ENCODE measurements around the gene CFAP99. TPM values are rescaled to one million over a fixed set of nuclear protein-coding genes. Genes with fewer than 3 reads are reported as not detected.

Gene CFAP99
- total and polyA plus RNA-seq, 9 of the 15 experiments (the other 6 are each of a cell fraction or from before 2014, with no cell fraction given) = 0.07 to 0.18 (median 0.09) TPM; not detected in 6

- H3K27ac ChIP-seq (ENCODE audit: extremely low read depth, low read depth, low read length) = no peak overlapping the region
- FAIRE-seq (no peak), ATAC-seq (no peak), DNase-seq (ENCODE audit: extremely low read depth in 1 of 4, low spot score in 3 of 4) (no peak)
- H3K36me3 ChIP-seq (ENCODE audit: control insufficient read depth, insufficient read depth, low read length) = no peaks in the 10 kb centered on the region
- 73% methylated on average over 3 of the region's 3 CpGs for WGBS (ENCODE audit: insufficient coverage, low coverage, missing lambda C conversion rate)
- CTCF ChIA-PET (ENCODE audit: low intra/inter-chr PET ratio) = no interaction called here
- H2AFZ ChIP-seq (ENCODE audit: low read depth, low read length) = no peak overlapping the region
- H3K79me2 ChIP-seq (ENCODE audit: control insufficient read depth, insufficient read depth, low read length) = peaks cover 68% of the 10 kb centered on the region
- in situ Hi-C loops (cut with MboI) (no loop called here), intact Hi-C loops (cut with micrococcal nuclease) (no loop called here)
- POLR2A ChIA-PET = interaction anchor here (0.7 kb wide), 1 partner anchor 8 kb away, joined by 3 read pairs; no protein-coding TSS in a partner anchor
- no peaks in the 10 kb centered on the region for H3K9me3 ChIP-seq (replicated peaks; ENCODE audit: control insufficient read depth, insufficient read depth, low read depth, low read length)
- H3K4me3 ChIP-seq = no peak overlapping the region
- H4K20me1 ChIP-seq (replicated peaks; ENCODE audit: control insufficient read depth, insufficient read depth, low read length) = no peaks in the 10 kb centered on the region; the same call in 1 of the 2 replicates
- H3K9me1 ChIP-seq (ENCODE audit: control insufficient read depth, insufficient read depth, low read length) = peaks cover 4% of the 10 kb centered on the region
- 0 out of 4 replicates have a peak overlapping the region, but pooled peaks of 1 of the 2 experiments have one; percentile 18 for H3K9ac ChIP-seq (ENCODE audit: insufficient read depth in 1 of 2, low read depth in 2 of 2, low read length in 2 of 2)
- no peak overlapping the region for H3K4me2 ChIP-seq (ENCODE audit: insufficient read depth, low read length)
- TF ChIP-seq KLF1 (tag; IDR thresholded peaks at IDR 0.05) (no peak), E2F6 (IDR thresholded peaks at IDR 0.05; ENCODE audit: borderline replicate concordance in 1 of 2, extremely low read depth in 1 of 2, insufficient read depth in 1 of 2, insufficient read length in 1 of 2, low read depth in 1 of 2, low read length in 1 of 2, poor library complexity in 1 of 2, severe bottlenecking in 1 of 2) (no peak), IRF1 (CRISPR knock-in tag; IDR thresholded peaks at IDR 0.05; ENCODE audit: borderline replicate concordance) (no peak), ZNF583 (CRISPR knock-in tag; IDR thresholded peaks at IDR 0.05) (no peak)
- no peaks in the 10 kb centered on the region for H3K27me3 ChIP-seq (ENCODE audit: control insufficient read depth in 2 of 2, insufficient read depth in 2 of 2, low read length in 2 of 2)
- BruUV-seq (replicated peaks) = no TSS peak
- peaks cover 42 to 67% of the 10 kb centered on the region in 2 experiments for H3K4me1 ChIP-seq (replicated peaks in 1 of 2; ENCODE audit: control insufficient read depth in 2 of 2, insufficient read depth in 2 of 2, low read length in 2 of 2)
These were observed 10.8 kb upstream of the CFAP99 start for GRCh38 chr4:2407991-2408342.

All from K562 (cell line).